ENCODE data around the gene ABCC1. TPM values are rescaled to one million over a fixed set of nuclear protein-coding genes. Genes with fewer than 3 reads are reported as not detected.
A peak's percentile ranks its signal among the peaks of the same experiment; 100 is the strongest.

Gene ABCC1
- total and polyA plus RNA-seq, 4 donors = 2.9 to 61.9 (median 43.6) TPM

DNA sequence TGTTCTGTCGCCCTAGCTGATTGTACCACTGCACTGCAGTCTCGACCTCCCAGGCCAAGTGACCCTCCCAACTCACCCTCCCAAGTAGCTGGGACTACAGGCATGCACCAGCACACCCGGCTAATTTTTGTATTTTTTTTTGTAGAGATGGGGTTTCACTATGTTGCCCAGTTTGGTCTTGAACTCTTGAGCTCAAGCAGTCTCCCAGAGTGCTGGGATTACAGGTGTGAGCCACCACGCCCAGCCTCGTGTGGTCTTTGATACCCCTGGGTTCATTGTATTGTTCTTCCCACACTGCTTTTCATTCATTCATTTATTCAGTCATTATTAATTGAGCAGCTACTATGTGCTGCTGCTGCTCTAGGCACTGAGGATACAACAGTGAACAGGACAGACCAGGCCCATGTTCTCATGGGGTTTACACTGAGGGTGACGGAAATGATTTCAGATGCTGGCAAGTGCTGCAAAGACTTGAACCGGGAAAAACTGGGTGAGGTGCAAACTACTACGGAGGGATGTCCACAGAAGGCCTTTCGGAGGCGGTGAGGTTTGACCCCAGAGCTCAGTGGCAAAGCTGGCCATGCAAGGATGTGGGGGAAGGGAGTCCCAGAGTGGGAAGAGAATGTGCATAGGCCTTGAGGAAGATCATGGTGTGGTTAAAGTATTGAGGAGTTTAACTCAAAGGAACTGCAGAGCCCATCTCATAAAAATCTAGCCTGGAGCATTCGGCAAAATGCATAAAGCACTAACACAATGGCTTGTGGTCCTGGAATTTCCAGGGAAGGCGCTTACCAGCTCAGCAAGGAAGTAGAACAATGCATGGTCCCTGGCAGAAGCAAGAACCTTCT, 10.9 kb downstream of the ABCC1 start:
- 82 to 86% methylated on average over 12 of the region's 12 CpGs for WGBS, 2 donors
- H3K9me3 ChIP-seq (ENCODE audit: control insufficient read depth, low read length) = no peaks in the 10 kb centered on the region
- no peak overlapping the region for H3K27ac ChIP-seq (ENCODE audit: low read depth in 1 of 2, low read length in 2 of 2)
- peaks cover 0 to 4% of the 10 kb centered on the region in 2 donors for H3K4me1 ChIP-seq (ENCODE audit: control insufficient read depth in 1 of 2, insufficient read depth in 2 of 2, low read length in 2 of 2)
- peak in 1 of 2 donors; percentile 21 for DNase-seq
- no peaks in the 10 kb centered on the region for H3K36me3 ChIP-seq (ENCODE audit: control insufficient read depth in 1 of 2, insufficient read depth in 2 of 2, low read length in 1 of 2)
- no peaks in the 10 kb centered on the region for H3K27me3 ChIP-seq (ENCODE audit: control insufficient read depth in 1 of 2, insufficient read depth in 2 of 2, low read length in 1 of 2)
- no peak overlapping the region for H3K4me3 ChIP-seq (ENCODE audit: low read length in 2 of 2)
- ATAC-seq (ENCODE audit: low FRiP score) = no peak
- intact Hi-C loops (cut with DNase I) = no loop called here

DNA sequence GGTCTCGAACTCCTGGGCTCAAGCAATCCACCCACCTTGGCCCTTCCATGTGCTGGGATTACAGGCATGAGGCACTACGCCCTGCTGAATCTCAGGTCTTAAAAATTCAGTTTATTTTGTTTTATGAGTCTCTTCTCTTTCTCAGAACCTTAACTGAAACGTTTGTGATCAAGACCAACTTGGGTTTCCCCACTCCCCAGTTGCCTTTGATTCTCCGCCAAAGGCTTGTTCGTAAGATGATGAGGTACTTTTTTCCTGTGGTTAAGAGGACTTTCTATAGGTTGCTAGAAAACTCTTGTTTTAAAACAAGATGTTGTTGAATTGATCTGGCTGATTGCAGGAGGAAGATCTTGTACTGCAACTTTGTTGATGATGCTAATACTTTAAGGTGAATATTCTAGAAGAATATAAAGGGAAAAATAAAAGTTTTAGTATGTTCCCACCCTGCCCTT, 11.7 kb downstream of the ABCC1 start:
- Histone ChIP-seq H3K9me3 (ENCODE audit: control insufficient read depth, low read length) (no peaks in the 10 kb centered on the region), H3K27ac (ENCODE audit: low read depth in 1 of 2, low read length in 2 of 2) (no peak overlapping the region), H3K36me3 (ENCODE audit: control insufficient read depth in 1 of 2, insufficient read depth in 2 of 2, low read length in 1 of 2) (no peaks in the 10 kb centered on the region), H3K27me3 (ENCODE audit: control insufficient read depth in 1 of 2, insufficient read depth in 2 of 2, low read length in 1 of 2) (no peaks in the 10 kb centered on the region), H3K4me3 (ENCODE audit: low read length in 2 of 2) (no peak overlapping the region), H3K4me1 (ENCODE audit: control insufficient read depth in 1 of 2, insufficient read depth in 2 of 2, low read length in 2 of 2) (peaks cover 0 to 4% of the 10 kb centered on the region in 2 donors)
- ATAC-seq (ENCODE audit: low FRiP score) (no peak), DNase-seq (no peak)
- intact Hi-C loops (cut with DNase I) = no loop called here
- 54 to 61% methylated on average over 5 of the region's 5 CpGs for WGBS, 2 donors

DNA sequence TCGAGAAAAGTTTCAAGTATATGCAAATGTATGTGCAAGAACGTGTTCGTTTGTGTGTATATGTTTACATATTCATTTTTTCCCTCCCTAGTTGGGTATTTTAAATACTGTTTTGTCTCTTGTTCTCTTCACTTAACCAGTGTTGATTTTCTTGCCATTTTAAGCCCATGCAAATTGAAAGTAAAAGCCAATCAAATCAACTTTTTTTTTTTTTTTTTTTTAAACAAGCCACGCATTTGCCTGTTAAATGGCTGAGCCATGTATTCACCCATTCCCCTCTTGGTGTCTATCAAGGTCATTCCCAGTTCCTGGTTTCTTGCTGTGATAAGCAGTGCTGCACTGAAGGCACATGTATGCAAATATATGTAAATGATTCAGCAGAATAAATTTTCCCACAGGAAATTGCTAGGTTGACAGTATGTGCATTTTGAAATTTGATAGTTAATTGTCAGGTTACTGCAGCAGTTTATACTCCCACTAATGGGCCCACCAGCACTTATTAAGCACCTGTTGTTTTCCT, 12.2 kb downstream of the ABCC1 start:
- Histone ChIP-seq H3K4me1 (ENCODE audit: control insufficient read depth in 1 of 2, insufficient read depth in 2 of 2, low read length in 2 of 2) (peaks cover 0 to 4% of the 10 kb centered on the region in 2 donors), H3K4me3 (ENCODE audit: low read length in 2 of 2) (no peak overlapping the region), H3K27ac (ENCODE audit: low read depth in 1 of 2, low read length in 2 of 2) (no peak overlapping the region), H3K36me3 (ENCODE audit: control insufficient read depth in 1 of 2, insufficient read depth in 2 of 2, low read length in 1 of 2) (no peaks in the 10 kb centered on the region), H3K9me3 (ENCODE audit: control insufficient read depth, low read length) (no peaks in the 10 kb centered on the region), H3K27me3 (ENCODE audit: control insufficient read depth in 1 of 2, insufficient read depth in 2 of 2, low read length in 1 of 2) (no peaks in the 10 kb centered on the region)
- intact Hi-C loops (cut with DNase I) = no loop called here
- WGBS, 2 donors = 40 to 57% methylated on average over 4 of the region's 4 CpGs
- ATAC-seq (ENCODE audit: low FRiP score) (no peak), DNase-seq (no peak)

DNA sequence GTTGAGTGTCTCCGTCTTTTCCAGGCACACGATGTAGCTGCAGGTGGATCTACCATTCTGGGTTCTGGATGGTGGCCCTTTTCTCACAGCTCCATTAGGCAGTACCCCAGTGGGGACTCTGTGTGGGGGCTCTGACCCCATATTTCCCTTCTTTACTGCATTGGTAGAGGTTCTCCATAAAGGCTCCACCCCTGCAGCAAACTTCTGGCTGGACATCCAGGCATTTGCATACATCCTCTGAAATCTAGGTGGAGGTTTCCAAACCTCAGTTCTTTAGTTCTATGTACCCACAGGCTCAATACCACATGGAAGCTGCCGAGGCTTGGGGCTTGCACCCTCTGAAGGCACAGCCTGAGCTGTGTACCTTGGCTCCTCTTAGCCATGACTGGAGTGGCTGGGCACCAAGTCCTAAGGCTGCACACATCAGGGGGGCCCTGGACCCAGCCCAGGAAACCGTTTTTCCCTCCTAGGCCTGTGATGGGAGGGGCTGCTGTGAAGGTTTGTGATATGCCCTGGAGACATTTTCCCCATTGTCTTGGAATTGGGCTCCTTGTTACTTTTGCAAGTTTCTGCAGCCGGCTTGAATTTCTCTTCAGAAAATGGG, 14.0 kb downstream of the ABCC1 start:
- ATAC-seq (ENCODE audit: low FRiP score) = peak; percentile 60
- intact Hi-C loops (cut with DNase I) = loop anchor here in 1 of 2 donors (1.0 kb wide), 1 partner anchor 9 kb away; no protein-coding TSS in a partner anchor

GRCh38 chr16:15966420-15966819, 17.0 kb downstream of the ABCC1 start:
- H3K27me3 ChIP-seq (ENCODE audit: control insufficient read depth in 1 of 2, insufficient read depth in 2 of 2, low read length in 1 of 2) = no peaks in the 10 kb centered on the region
- H3K36me3 ChIP-seq (ENCODE audit: control insufficient read depth in 1 of 2, insufficient read depth in 2 of 2, low read length in 1 of 2) = no peaks in the 10 kb centered on the region
- no peaks in the 10 kb centered on the region for H3K9me3 ChIP-seq (ENCODE audit: control insufficient read depth, low read length)
- DNase-seq (no peak), ATAC-seq (ENCODE audit: low FRiP score) (no peak)
- no peak overlapping the region for H3K27ac ChIP-seq (ENCODE audit: low read depth in 1 of 2, low read length in 2 of 2)
- H3K4me3 ChIP-seq (ENCODE audit: low read length in 2 of 2) = no peak overlapping the region
- 44 to 55% methylated on average over 5 of the region's 5 CpGs for WGBS, 2 donors
- peaks cover 0 to 4% of the 10 kb centered on the region in 2 donors for H3K4me1 ChIP-seq (ENCODE audit: control insufficient read depth in 1 of 2, insufficient read depth in 2 of 2, low read length in 2 of 2)
- intact Hi-C loops (cut with DNase I) = no loop called here

More for the DNA sequence above, 14.0 kb downstream of the ABCC1 start:
- Histone ChIP-seq H3K4me3 (ENCODE audit: low read length in 2 of 2) (no peak overlapping the region), H3K9me3 (ENCODE audit: control insufficient read depth, low read length) (no peaks in the 10 kb centered on the region), H3K4me1 (ENCODE audit: control insufficient read depth in 1 of 2, insufficient read depth in 2 of 2, low read length in 2 of 2) (peaks cover 0 to 4% of the 10 kb centered on the region in 2 donors), H3K27ac (ENCODE audit: low read depth in 1 of 2, low read length in 2 of 2) (peak overlapping the region in 1 of 2 donors; percentile 16), H3K36me3 (ENCODE audit: control insufficient read depth in 1 of 2, insufficient read depth in 2 of 2, low read length in 1 of 2) (no peaks in the 10 kb centered on the region), H3K27me3 (ENCODE audit: control insufficient read depth in 1 of 2, insufficient read depth in 2 of 2, low read length in 1 of 2) (no peaks in the 10 kb centered on the region)
- peak in 1 of 2 donors; percentile 63 for DNase-seq
- 31% methylated on average over 5 of the region's 5 CpGs for WGBS, 2 donors

GRCh38 chr16:15966836-15967546, 17.6 kb downstream of the ABCC1 start:
- intact Hi-C loops (cut with DNase I) = no loop called here
- H3K27ac ChIP-seq (ENCODE audit: low read depth in 1 of 2, low read length in 2 of 2) = no peak overlapping the region
- no peak for DNase-seq
- H3K4me3 ChIP-seq (ENCODE audit: low read length in 2 of 2) = no peak overlapping the region
- 11 to 17% methylated on average over 5 of the region's 5 CpGs for WGBS, 2 donors
- no peaks in the 10 kb centered on the region for H3K9me3 ChIP-seq (ENCODE audit: control insufficient read depth, low read length)
- H3K27me3 ChIP-seq (ENCODE audit: control insufficient read depth in 1 of 2, insufficient read depth in 2 of 2, low read length in 1 of 2) = no peaks in the 10 kb centered on the region
- peaks cover 0 to under 1% of the 10 kb centered on the region in 2 donors for H3K4me1 ChIP-seq (ENCODE audit: control insufficient read depth in 1 of 2, insufficient read depth in 2 of 2, low read length in 2 of 2)
- no peaks in the 10 kb centered on the region for H3K36me3 ChIP-seq (ENCODE audit: control insufficient read depth in 1 of 2, insufficient read depth in 2 of 2, low read length in 1 of 2)
- peak; percentile 31 for ATAC-seq (ENCODE audit: low FRiP score)

DNA sequence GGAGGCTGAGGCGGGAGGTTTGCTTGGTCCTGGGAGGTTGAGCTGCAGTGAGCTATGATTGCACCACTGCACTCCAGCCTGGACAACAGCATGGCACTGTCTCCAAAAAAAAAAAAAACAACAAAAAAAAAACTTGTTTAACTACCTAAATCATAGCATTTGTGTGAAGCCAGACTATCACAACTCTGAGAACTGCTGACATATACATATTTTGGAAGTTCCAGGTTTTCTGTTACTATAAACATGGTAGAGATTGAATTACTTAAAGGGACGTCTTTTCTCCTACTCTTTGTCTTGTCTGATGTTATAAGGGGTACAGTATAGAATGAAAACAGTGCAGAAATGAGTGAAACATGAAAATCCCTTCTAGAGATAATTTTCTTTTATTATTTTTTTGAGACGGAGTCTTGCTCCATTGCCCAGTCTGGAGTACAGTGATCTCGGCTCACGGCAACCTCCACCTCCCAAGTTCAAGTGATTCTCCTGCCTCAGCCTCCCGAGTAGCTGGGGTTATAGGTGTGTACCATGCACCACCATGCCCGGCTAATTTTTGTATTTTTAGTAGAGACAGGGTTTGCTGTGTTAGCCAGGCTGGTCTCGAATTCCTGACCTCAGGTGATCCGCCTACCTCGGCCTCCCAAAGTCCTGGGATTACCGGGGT, 18.4 kb downstream of the ABCC1 start:
- H3K27me3 ChIP-seq (ENCODE audit: control insufficient read depth in 1 of 2, insufficient read depth in 2 of 2, low read length in 1 of 2) = no peaks in the 10 kb centered on the region
- DNase-seq (no peak), ATAC-seq (ENCODE audit: low FRiP score) (no peak)
- intact Hi-C loops (cut with DNase I) = no loop called here
- H3K9me3 ChIP-seq (ENCODE audit: control insufficient read depth, low read length) = no peaks in the 10 kb centered on the region
- 90 to 91% methylated on average over 11 of the region's 11 CpGs for WGBS, 2 donors
- no peaks in the 10 kb centered on the region for H3K4me1 ChIP-seq (ENCODE audit: control insufficient read depth in 1 of 2, insufficient read depth in 2 of 2, low read length in 2 of 2)
- H3K4me3 ChIP-seq (ENCODE audit: low read length in 2 of 2) = no peak overlapping the region
- H3K36me3 ChIP-seq (ENCODE audit: control insufficient read depth in 1 of 2, insufficient read depth in 2 of 2, low read length in 1 of 2) = no peaks in the 10 kb centered on the region
- H3K27ac ChIP-seq (ENCODE audit: low read depth in 1 of 2, low read length in 2 of 2) = no peak overlapping the region

- Histone ChIP-seq H3K27me3 (ENCODE audit: control insufficient read depth in 1 of 2, insufficient read depth in 2 of 2, low read length in 1 of 2) (no peaks in the 10 kb centered on the region), H3K4me3 (ENCODE audit: low read length in 2 of 2) (no peak overlapping the region), H3K4me1 (ENCODE audit: control insufficient read depth in 1 of 2, insufficient read depth in 2 of 2, low read length in 2 of 2) (peaks cover 3 to 4% of the 10 kb centered on the region in 2 donors), H3K27ac (ENCODE audit: low read depth in 1 of 2, low read length in 2 of 2) (no peak overlapping the region), H3K9me3 (ENCODE audit: control insufficient read depth, low read length) (no peaks in the 10 kb centered on the region), H3K36me3 (ENCODE audit: control insufficient read depth in 1 of 2, insufficient read depth in 2 of 2, low read length in 1 of 2) (no peaks in the 10 kb centered on the region)
- 93% methylated on average over 3 of the region's 3 CpGs for WGBS, 2 donors
- no peak for ATAC-seq (ENCODE audit: low FRiP score)
- intact Hi-C loops (cut with DNase I) = no loop called here
- DNase-seq = no peak
These were observed 20.8 kb downstream of the ABCC1 start for GRCh38 chr16:15970202-15970601.

Measured in aorta (tissue), 5 donors.